Heart right ventricle (tissue), 16 donors: ENCODE results near the gene KCNJ16. TPM values are rescaled to one million over a fixed set of nuclear protein-coding genes. Genes with fewer than 3 reads are reported as not detected.

Experiments used
- ATAC-seq, 8 donors: fragments of 200-7000 bp; cut with Tn5 transposase; one replicate each; pipeline ENCODE4 v1.9.1; 2020; ENCODE audit warnings: mild to moderate bottlenecking in 8 of 8, moderate library complexity in 8 of 8, moderate number of reproducible peaks in 1 of 8
- DNase-seq, 2 donors: peaks; one replicate each; pipeline ENCODE4 v3.0.0-alpha.2; 2020
- H3K27ac ChIP-seq, 10 donors: fragments of 200-600 bp; sonication (generic) in 2 of 10; one replicate each; pipeline versions ENCODE4 v1.5.0 to v1.8.0; 2020 to 2022; ENCODE audit warnings: mild to moderate bottlenecking in 3 of 10
- H3K27me3 ChIP-seq, 7 donors: fragments of 200-600 bp; one replicate each; pipeline ENCODE4 v1.8.0; 2021 to 2022; ENCODE audit warnings: mild to moderate bottlenecking in 2 of 7
- H3K36me3 ChIP-seq, 9 donors: fragments of 200-600 bp; sonication (generic) in 1 of 9; one replicate each; pipeline versions ENCODE4 v1.5.0 to v1.8.0; 2020 to 2022; ENCODE audit warnings: mild to moderate bottlenecking in 2 of 9
- H3K4me1 ChIP-seq, 9 donors: fragments of 200-600 bp; sonication (generic) in 1 of 9; one replicate each; pipeline versions ENCODE4 v1.5.0 to v1.8.0; 2020 to 2022; ENCODE audit warnings: mild to moderate bottlenecking in 4 of 9
- H3K4me3 ChIP-seq, 10 donors: fragments of 200-600 bp; sonication (generic) in 2 of 10; one replicate each; pipeline versions ENCODE4 v1.5.0 to v1.8.0; 2020 to 2022; ENCODE audit warnings: mild to moderate bottlenecking in 7 of 10, moderate library complexity in 2 of 10
- H3K9me3 ChIP-seq, 11 donors: fragments of 200-600 bp in 10 of 11; sonication (generic) in 2 of 11; one replicate each; pipeline versions ENCODE4 v1.5.0 to v1.8.0; 2013 to 2022; ENCODE audit warnings: mild to moderate bottlenecking in 2 of 11, control low read depth in 1 of 11, moderate library complexity in 1 of 11
- WGBS, 2 donors: extraction: QIAGEN DNeasy Blood & Tissue Kit; methylation state at CpG; one replicate each; pipeline ENCODE4 v1.1.7; 2013; ENCODE audit warnings: inconsistent platforms in 1 of 2; 5-methylcytosine and 5-hydroxymethylcytosine counted together
- intact Hi-C, 10 donors: fragments of 100-400 bp; cut with DNase I; formaldehyde crosslinking; loops; one replicate each; pipeline versions ENCODE4 v1.11.1 to v1.14.2; 2022
- polyA plus RNA-seq, 2 donors: library from polyadenylated mRNA; stranded (reverse); fragments of 200-250 nt; gene quantifications; one replicate each; pipeline ENCODE4 v1.2.3, GENCODE V29; 2013
- total RNA-seq, 10 donors: library from RNA; stranded (reverse); fragmentation: NEBNext Ultra II Directional in 3 of 10; extraction: Animal tissue kit (Norgen Biotek cat#: 25700) in 3 of 10; gene quantifications; one replicate each; pipeline versions ENCODE4 v1.2.1 to v1.2.4, GENCODE V29; 2021 to 2023
- TF ChIP-seq, protein P1 (sequence below), 9 donors: fragments of 200-600 bp; sonication (generic) in 2 of 9; IDR thresholded peaks; one replicate each; pipeline versions ENCODE4 v1.5.0 to v1.8.0; 2021 to 2022; ENCODE audit warnings: antibody characterized with exemption in 9 of 9, mild to moderate bottlenecking in 5 of 9, moderate library complexity in 1 of 9
- donor health status: Arrhythmogenic right ventricular cardiomyopathy.
- donor health status: ischemic (EF 13 %, LVEDD 7.1; RV severe dilation, severe dysfunction).
- donor health status: healthy with polysubstance abuse.
- donor health status: DM: no; HTN: yes; CAD: no.
- donor health status: DM: no; HTN: no; CAD: no.
- donor health status: ischemic (EF 25% LVEDD 6.9; RV normal size, moderate dysfunction).
- donor health status: ischemic (EF 25% LVEDD 5.7; RV mildly dilated, moderate dysfunction).
- donor health status: healthy.
- donor health status: DM: yes; HTN: yes; CAD: no.
- donor health status: Ischemic cardiomyopathy.
- donor health status: ischemic (EF 35%, LVEDD 5.7; RV mildly dilated, moderate dysfunction).
- donor health status: nonischemic (EF 11% LVEDD 7.7; RV severe dilation, severe dysfunction).
- donor health status: DM: yes; HTN: yes; CAD: no.
- donor health status: PGD.
- donor health status: ischemic (EF 29% LVEDD 5.4; RV normal size, mild dysfunction).
- donor health status: nonischemic (EF 23%, LVEDD 6.1; RV moderate dilation, normal function).

Gene KCNJ16
- total and polyA plus RNA-seq, 12 donors = 0.09 to 0.24 (median 0.14) TPM; not detected in 8

DNA sequence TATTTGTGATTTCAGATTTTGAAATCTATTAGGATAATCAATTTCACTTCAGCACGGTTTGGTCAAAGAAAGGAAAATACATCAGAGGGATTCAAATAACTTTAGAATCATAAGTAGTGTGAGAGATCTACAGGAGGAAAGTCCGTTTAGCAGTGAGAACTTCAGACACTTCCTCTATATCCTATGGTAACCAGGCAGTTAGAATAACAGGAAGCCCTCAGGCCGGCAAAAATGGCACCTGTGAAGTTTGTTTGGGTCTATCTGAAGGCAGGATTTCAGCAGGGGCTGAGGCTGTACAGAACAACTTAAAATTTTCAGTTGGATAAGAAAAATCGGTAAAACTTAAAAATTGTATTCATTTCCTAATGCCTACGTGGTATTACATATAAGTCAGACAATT is 24.9 kb downstream of the KCNJ16 start:
- H3K4me1 ChIP-seq = peaks cover 0 to 14% (median 0%) of the 10 kb centered on the region in 9 donors
- no peaks in the 10 kb centered on the region for H3K27me3 ChIP-seq
- DNase-seq (no peak), ATAC-seq (peak in 2 of 8 donors; percentile 42 to 44)
- TF ChIP-seq, protein P1, sequence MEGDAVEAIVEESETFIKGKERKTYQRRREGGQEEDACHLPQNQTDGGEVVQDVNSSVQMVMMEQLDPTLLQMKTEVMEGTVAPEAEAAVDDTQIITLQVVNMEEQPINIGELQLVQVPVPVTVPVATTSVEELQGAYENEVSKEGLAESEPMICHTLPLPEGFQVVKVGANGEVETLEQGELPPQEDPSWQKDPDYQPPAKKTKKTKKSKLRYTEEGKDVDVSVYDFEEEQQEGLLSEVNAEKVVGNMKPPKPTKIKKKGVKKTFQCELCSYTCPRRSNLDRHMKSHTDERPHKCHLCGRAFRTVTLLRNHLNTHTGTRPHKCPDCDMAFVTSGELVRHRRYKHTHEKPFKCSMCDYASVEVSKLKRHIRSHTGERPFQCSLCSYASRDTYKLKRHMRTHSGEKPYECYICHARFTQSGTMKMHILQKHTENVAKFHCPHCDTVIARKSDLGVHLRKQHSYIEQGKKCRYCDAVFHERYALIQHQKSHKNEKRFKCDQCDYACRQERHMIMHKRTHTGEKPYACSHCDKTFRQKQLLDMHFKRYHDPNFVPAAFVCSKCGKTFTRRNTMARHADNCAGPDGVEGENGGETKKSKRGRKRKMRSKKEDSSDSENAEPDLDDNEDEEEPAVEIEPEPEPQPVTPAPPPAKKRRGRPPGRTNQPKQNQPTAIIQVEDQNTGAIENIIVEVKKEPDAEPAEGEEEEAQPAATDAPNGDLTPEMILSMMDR (IDR thresholded peaks at IDR 0.05) = no peak
- intact Hi-C loops = no loop called here
- 63 to 69% methylated on average over 5 of the region's 5 CpGs for WGBS, 2 donors
- H3K27ac ChIP-seq = no peak overlapping the region
- H3K9me3 ChIP-seq = no peaks in the 10 kb centered on the region
- no peak overlapping the region for H3K4me3 ChIP-seq
- H3K36me3 ChIP-seq = no peaks in the 10 kb centered on the region

DNA sequence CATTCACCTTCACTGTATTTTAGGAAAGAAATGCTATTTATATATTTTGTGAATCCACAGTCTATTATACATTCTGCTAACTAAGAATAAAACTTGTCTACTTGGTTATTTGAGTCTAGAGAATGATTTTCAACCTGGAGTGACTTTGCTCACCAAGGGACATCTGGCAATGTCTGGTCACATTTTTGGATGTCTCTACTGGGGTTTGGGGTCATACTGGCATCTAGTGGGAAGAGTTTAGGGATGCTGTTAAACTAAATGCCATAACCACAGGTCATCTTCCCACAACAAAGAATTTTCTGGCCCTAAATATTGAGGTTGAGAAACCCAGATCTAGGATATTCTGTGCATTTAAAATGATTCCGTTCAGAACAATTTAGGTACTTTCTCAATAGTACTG is 26.0 kb downstream of the KCNJ16 start:
- no peaks in the 10 kb centered on the region for H3K36me3 ChIP-seq
- ATAC-seq (peak in 1 of 8 donors; percentile 58), DNase-seq (no peak)
- intact Hi-C loops = no loop called here
- no peaks in the 10 kb centered on the region for H3K9me3 ChIP-seq
- H3K4me1 ChIP-seq = peaks cover 0 to 14% (median 0%) of the 10 kb centered on the region in 9 donors
- H3K4me3 ChIP-seq = no peak overlapping the region
- H3K27ac ChIP-seq = no peak overlapping the region
- TF ChIP-seq, protein P1 (IDR thresholded peaks at IDR 0.05) = peak in 4 of 9 donors; percentile 4 to 29 (median 11)
- 92 to 93% methylated on average over 1 of the region's 1 CpG for WGBS, 2 donors
- H3K27me3 ChIP-seq = no peaks in the 10 kb centered on the region

DNA sequence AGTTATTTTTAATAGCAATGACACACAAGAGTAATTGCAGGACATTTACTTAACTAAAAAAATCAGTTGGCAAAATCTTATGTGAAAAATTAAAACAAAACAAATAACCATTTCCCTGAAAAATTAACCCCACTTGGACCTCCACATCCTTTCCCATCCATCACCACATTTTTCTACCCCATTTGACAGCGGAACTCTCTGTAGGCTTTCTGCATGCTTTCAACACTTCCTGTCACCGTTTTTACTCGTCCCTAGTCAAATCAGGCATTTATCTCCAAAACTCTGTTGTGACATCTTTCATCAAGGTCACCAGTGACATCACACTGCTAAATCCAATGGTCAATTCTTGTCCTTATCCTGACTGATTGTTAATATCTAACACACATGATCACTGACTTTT is 27.5 kb downstream of the KCNJ16 start:
- no peaks in the 10 kb centered on the region for H3K27me3 ChIP-seq
- H3K4me3 ChIP-seq = no peak overlapping the region
- H3K4me1 ChIP-seq = peaks cover 0 to 14% (median 0%) of the 10 kb centered on the region in 9 donors
- no peaks in the 10 kb centered on the region for H3K36me3 ChIP-seq
- DNase-seq = no peak
- TF ChIP-seq, protein P1 (IDR thresholded peaks at IDR 0.05) = no peak
- intact Hi-C loops = no loop called here
- no peak overlapping the region for H3K27ac ChIP-seq
- H3K9me3 ChIP-seq = no peaks in the 10 kb centered on the region
- ATAC-seq = no peak
- 51 to 64% methylated on average over 3 of the region's 3 CpGs for WGBS, 2 donors

DNA sequence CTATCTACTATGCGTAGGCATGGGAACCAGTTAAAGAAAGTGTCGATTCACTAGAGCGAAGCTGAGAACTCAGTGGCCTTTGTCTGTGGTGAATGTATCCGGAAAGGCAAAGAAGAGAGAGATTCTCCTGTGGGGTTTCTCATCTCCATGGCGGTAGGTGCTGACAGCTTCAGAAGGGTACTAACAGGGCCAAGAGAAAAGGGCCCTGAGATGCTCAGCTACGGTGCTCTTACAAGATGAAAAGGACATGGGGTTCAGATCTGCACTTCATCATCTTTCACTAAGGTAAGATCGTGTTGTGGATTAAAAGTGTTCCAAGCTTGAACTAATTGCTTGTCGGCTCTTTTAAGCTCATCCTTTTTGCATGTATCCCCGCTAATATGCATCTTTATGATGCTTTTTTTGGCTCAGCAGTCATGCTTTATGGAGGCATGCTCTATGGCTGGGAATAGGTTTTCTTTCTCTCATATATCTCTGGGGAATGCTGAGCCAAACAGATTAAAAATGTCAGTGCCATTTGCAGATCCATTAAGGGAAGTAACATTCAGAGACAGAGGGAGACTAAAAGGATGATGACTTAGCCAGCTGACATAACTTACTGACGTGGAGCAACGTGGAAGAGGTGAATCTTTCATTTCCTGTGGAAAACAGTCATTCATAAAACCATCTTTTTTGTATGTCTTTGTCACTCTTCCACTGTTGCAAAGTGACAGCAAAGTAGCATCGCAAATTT is 29.9 kb downstream of the KCNJ16 start:
- 59 to 69% methylated on average over 12 of the region's 12 CpGs for WGBS, 2 donors
- H3K36me3 ChIP-seq = no peaks in the 10 kb centered on the region
- intact Hi-C loops = no loop called here
- no peaks in the 10 kb centered on the region for H3K27me3 ChIP-seq
- TF ChIP-seq, protein P1 (IDR thresholded peaks at IDR 0.05) = no peak
- no peak overlapping the region for H3K27ac ChIP-seq
- H3K4me3 ChIP-seq = no peak overlapping the region
- no peaks in the 10 kb centered on the region for H3K9me3 ChIP-seq
- peaks cover 0 to 16% (median 13%) of the 10 kb centered on the region in 9 donors for H3K4me1 ChIP-seq
- DNase-seq (no peak), ATAC-seq (no peak)
